Gastroesophageal sphincter (tissue), 4 donors: Measurements from ENCODE around the gene SNX33. TPM values are rescaled to one million over a fixed set of nuclear protein-coding genes. Genes with fewer than 3 reads are reported as not detected.

Experiments
- ATAC-seq: fragments of 150-250 bp; one replicate; pipeline ENCODE4 v1.9.1; 2016; ENCODE audit warnings: mild to moderate bottlenecking, moderate library complexity
- H3K27ac ChIP-seq, 4 donors: fragments of 200-600 bp; sonication (generic) in 3 of 4; 1 replicate in 3 of 4; 2 replicates in 1 of 4; pipeline ENCODE4 v1.5.1; 2016 to 2019
- H3K27me3 ChIP-seq: fragments of 200-600 bp; sonication (generic); one replicate; pipeline ENCODE4 v1.5.1; 2019
- H3K36me3 ChIP-seq, 2 donors: fragments of 200-600 bp; sonication (generic); one replicate each; pipeline ENCODE4 v1.5.1; 2019; ENCODE audit warnings: control low read depth in 1 of 2
- H3K4me1 ChIP-seq, 3 donors: fragments of 200-600 bp; sonication (generic); 1 replicate in 2 of 3; 2 replicates in 1 of 3; pipeline ENCODE4 v1.5.1; 2016 to 2019; ENCODE audit warnings: control low read depth in 2 of 3
- H3K4me3 ChIP-seq, 2 donors: fragments of 200-600 bp; sonication (generic); one replicate each; pipeline ENCODE4 v1.5.1; 2019; ENCODE audit warnings: mild to moderate bottlenecking in 1 of 2, moderate library complexity in 1 of 2
- H3K9me3 ChIP-seq, 3 donors: fragments of 200-600 bp; sonication (generic); one replicate each; pipeline ENCODE4 v1.5.1; 2017 to 2019; ENCODE audit warnings: control low read depth in 2 of 3
- CTCF ChIP-seq, 4 experiments: fragments of 200-600 bp in 2 of 4; fragments of 450-650 bp in 2 of 4; sonication (generic) in 1 of 4; IDR thresholded peaks; one replicate each; pipeline ENCODE4 v1.5.1; 2017 to 2019; ENCODE audit warnings: antibody characterized with exemption in 4 of 4, mild to moderate bottlenecking in 2 of 4, moderate library complexity in 2 of 4
- EP300 ChIP-seq: sonication (generic); formaldehyde crosslinking; IDR thresholded peaks from one replicate; pipeline ENCODE4 v1.6.1; 2017; ENCODE audit warnings: antibody characterized with exemption, mild to moderate bottlenecking
- POLR2A ChIP-seq, 2 donors: fragments of 450-650 bp; IDR thresholded peaks; one replicate each; pipeline ENCODE4 v1.6.1; 2017; ENCODE audit warnings: antibody characterized with exemption in 2 of 2, mild to moderate bottlenecking in 2 of 2, moderate library complexity in 1 of 2
- POLR2AphosphoS5 ChIP-seq: sonication (generic); formaldehyde crosslinking; IDR thresholded peaks from one replicate; pipeline ENCODE4 v1.6.1; 2017; ENCODE audit warnings: antibody characterized with exemption
- WGBS, 2 donors: methylation state at CpG; one replicate each; pipeline ENCODE4 v1.1.5; 2018; ENCODE audit warnings: low coverage in 1 of 2; 5-methylcytosine and 5-hydroxymethylcytosine counted together
- total RNA-seq, 4 donors: library from RNA; depleted of rRNA; stranded (reverse); fragments of >200 nt; gene quantifications; one replicate each; pipeline ENCODE4 v1.1.0, GENCODE V29; 2016

SNX33 gene
- total RNA-seq, 4 donors from 2014 or later, result 32.8 to 51.5 (median 41.2) TPM

- Histone ChIP-seq H3K9me3 (no peaks in the 10 kb centered on the region), H3K27me3 (no peaks in the 10 kb centered on the region), H3K4me3 (no peak overlapping the region), H3K4me1 (peaks cover 0 to 49% (median 21%) of the 10 kb centered on the region in 3 donors), H3K36me3 (peaks cover 0 to 6% of the 10 kb centered on the region in 2 donors), H3K27ac (peak overlapping the region in 3 of 4 donors; percentile 67 to 81 (median 76))
- no peak for TF ChIP-seq CTCF (IDR thresholded peaks at IDR 0.05)
- TF ChIP-seq POLR2AphosphoS5, result peak; percentile 67
- peak; percentile 78 for ATAC-seq
- WGBS, 2 donors, result 63 to 73% methylated on average over 3 to 6 of the region's 15 CpGs
Observed at GRCh38 chr15:75666823-75667501, 19.2 kb downstream of the SNX33 start.

- H3K9me3 ChIP-seq, result no peaks in the 10 kb centered on the region
- peaks cover 0 to under 1% of the 10 kb centered on the region in 2 donors for H3K36me3 ChIP-seq
- 53 to 60% methylated on average over 1 to 8 of the region's 14 CpGs for WGBS, 2 donors
- TF ChIP-seq POLR2A (IDR thresholded peaks at IDR 0.05) (no peak), CTCF (IDR thresholded peaks at IDR 0.05) (no peak), POLR2AphosphoS5 (no peak), EP300 (no peak)
- no peak overlapping the region for H3K4me3 ChIP-seq
- ATAC-seq, result no peak
- H3K27me3 ChIP-seq, result no peaks in the 10 kb centered on the region
- peaks cover 0 to 66% (median 40%) of the 10 kb centered on the region in 3 donors for H3K4me1 ChIP-seq
- peak overlapping the region in 2 of 4 donors; percentile 29 to 86 for H3K27ac ChIP-seq
Observed at GRCh38 chr15:75669191-75669878, 21.6 kb downstream of the SNX33 start.

DNA sequence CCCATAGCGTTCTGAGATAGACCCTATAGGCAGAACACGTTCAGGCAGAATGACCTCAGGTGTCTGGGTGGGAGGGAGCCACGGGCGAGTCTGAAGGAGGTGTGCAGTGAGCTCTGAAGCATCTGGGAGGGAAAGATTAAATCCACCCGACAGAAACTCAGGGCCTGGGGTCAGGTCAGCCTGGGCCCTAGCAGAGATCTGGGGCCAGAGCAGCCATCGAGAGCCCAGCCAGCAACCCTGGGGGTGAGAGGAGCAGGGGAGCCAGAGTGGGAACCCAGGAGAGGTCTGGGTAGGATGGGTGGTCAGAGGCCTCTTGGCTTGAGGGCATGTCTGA is 22.1 kb downstream of the SNX33 start:
- peaks cover 0 to 6% of the 10 kb centered on the region in 2 donors for H3K36me3 ChIP-seq
- no peak for ATAC-seq
- H3K27ac ChIP-seq, result peak overlapping the region in 2 of 4 donors; percentile 29 to 86
- H3K4me1 ChIP-seq, result peaks cover 0 to 71% (median 43%) of the 10 kb centered on the region in 3 donors
- no peak overlapping the region for H3K4me3 ChIP-seq
- H3K27me3 ChIP-seq, result no peaks in the 10 kb centered on the region
- no peaks in the 10 kb centered on the region for H3K9me3 ChIP-seq
- WGBS, 2 donors, result 41 to 93% methylated on average over 3 of the region's 6 CpGs
- TF ChIP-seq POLR2AphosphoS5 (no peak), POLR2A (IDR thresholded peaks at IDR 0.05) (no peak), CTCF (IDR thresholded peaks at IDR 0.05) (no peak), EP300 (no peak)

DNA sequence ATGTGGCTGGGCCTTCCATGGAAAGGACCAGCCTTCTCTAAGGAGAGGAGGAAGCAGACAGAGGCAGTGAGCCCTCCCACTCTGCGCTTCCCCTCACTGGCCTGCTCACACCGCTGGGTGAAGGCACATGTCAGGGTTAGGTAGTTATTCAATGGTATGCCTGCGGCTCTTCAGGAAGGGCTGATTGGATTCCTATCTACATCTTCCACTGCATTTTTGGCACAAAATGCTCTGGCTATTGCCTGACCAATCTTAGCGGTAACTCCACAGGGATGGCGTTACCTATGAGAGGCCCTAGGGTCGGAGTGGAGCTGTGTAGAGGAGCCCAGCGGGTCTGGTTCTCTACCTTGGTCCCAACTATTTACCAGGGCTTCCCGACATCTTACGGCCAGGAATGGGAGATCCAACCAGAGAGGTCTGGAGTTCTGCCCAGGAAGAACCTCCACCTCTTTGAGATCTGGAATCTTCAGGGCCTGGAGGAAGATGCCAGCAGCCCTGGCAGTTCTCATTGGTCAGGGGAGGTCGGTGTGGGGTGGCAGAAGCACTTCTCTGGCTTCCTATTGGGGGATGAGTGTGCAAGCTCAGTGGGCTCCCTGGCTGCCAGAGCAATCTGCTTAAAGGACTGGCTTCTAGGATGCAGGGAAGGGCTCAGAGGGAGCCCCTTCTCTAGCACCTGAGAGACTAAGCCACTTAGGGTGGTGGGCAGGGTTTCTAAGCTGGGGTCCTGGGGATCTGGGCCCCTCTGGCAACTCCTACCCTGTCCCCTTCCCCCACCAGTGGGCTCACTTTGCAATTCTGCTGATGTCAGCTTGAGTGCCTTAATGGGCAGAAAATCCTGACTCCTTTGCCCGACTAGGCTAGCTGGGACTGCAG is 24.3 kb downstream of the SNX33 start:
- no peaks in the 10 kb centered on the region for H3K9me3 ChIP-seq
- peaks cover 0 to 74% (median 40%) of the 10 kb centered on the region in 3 donors for H3K4me1 ChIP-seq
- H3K27ac ChIP-seq, result peak overlapping the region in 3 of 4 donors; percentile 85 to 87 (median 86)
- WGBS, 2 donors, result 77% methylated on average over 5 of the region's 11 CpGs; no CpG with 5 or more reads in 1 of the 2 donors
- peaks cover 0 to 27% of the 10 kb centered on the region in 2 donors for H3K36me3 ChIP-seq
- no peaks in the 10 kb centered on the region for H3K27me3 ChIP-seq
- H3K4me3 ChIP-seq, result no peak overlapping the region
- no peak for ATAC-seq
- TF ChIP-seq EP300, result no peak
- TF ChIP-seq POLR2AphosphoS5, result peak; percentile 63
